Measurements from ENCODE around the gene GPNMB.
"Not testable (repeated sequence)": the region's sequence is repeated elsewhere in the genome, so short reads cannot be mapped to it uniquely, and the experiment has no call there.

Gene GPNMB

DNA sequence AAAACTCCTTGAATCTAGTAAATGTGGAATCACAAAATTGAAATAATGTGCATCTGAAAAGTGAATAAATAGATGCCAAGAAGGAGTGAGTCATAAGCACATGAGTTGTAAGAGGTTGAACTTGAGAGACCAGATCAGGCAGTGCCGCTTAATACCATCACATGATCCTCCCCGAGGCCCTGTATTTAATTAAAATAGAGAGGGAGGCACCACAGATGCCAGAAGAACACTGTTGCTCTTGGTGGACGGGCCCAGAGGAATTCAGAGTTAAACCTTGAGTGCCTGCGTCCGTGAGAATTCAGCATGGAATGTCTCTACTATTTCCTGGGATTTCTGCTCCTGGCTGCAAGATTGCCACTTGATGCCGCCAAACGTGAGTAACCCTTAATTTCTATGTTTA lies at the start of gene GPNMB:
TSS of gene GPNMB (plus strand) at position 221 of the 400 bp plus-strand sequence. CDS start at position 304, 83 bp downstream.
- DNase-seq, result no peak

DNA sequence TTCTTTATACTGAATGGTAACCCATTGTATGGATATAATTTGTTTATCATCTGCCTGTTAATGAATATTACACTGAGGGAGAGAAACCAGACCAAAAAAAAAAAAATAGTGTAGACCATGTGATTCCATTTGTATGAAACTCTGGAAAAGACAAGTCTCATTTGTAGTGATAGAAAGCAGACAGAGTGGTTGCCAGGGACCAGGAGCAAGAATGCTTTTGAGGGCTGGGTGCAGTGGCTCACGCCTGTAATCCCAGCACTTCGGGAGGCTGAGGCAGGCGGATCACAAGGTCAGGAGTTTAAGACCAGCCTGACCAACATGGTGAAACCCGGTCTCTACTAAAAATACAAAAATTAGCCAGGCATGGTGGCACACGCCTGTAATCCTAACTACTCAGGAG lies 48.8 kb upstream of the GPNMB start:
- not testable (repeated sequence) for DNase-seq

DNA sequence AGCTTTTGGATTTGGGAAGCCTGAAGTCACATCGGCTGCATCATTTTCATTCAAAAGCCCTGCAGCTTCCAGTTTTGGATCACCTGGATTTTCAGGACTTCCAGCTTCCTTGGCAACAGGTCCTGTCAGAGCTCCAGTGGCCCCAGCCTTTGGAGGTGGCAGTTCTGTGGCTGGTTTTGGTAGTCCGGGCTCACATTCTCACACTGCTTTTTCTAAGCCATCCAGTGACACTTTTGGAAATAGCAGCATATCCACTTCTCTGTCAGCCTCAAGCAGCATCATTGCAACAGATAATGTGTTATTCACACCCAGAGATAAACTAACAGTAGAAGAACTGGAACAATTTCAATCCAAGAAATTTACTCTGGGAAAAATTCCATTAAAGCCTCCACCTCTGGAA lies 46.2 kb upstream of the GPNMB start:
- DNase-seq, result no peak

DNA sequence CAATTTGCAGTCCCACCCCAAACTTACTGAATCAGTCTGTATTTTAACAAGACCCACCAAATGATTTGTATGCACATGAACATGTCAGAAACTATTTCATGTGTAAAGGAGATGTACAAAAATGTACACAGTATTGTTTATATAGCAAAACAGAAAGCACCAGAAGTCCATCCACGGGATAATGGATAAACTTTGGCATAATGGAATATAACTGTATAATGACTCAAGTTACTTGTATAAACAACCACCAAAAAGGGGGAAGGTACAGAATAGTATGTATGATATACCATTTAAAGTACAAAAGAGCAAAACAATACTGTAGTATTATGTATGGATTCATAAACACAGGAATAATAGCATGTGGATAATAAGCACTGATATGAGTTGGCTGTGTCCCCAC lies 42.3 kb upstream of the GPNMB start:
- no peak for DNase-seq

DNA sequence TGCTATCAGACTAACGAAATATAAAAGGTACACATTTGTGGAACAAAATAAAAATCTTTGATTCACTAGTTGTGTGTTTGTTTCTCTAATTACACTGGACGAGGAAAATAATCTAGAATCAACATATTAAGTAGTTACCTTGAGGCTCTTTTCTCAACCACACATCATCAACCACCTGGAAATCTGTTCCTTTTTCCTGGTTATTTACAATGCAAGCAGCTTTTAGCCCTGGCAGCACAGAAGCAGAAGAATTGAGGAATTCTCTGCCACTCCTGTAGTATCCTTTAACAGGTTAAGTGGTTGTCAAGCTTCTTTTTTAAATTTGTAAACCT lies 41.0 kb upstream of the GPNMB start:
- DNase-seq, result no peak

DNA sequence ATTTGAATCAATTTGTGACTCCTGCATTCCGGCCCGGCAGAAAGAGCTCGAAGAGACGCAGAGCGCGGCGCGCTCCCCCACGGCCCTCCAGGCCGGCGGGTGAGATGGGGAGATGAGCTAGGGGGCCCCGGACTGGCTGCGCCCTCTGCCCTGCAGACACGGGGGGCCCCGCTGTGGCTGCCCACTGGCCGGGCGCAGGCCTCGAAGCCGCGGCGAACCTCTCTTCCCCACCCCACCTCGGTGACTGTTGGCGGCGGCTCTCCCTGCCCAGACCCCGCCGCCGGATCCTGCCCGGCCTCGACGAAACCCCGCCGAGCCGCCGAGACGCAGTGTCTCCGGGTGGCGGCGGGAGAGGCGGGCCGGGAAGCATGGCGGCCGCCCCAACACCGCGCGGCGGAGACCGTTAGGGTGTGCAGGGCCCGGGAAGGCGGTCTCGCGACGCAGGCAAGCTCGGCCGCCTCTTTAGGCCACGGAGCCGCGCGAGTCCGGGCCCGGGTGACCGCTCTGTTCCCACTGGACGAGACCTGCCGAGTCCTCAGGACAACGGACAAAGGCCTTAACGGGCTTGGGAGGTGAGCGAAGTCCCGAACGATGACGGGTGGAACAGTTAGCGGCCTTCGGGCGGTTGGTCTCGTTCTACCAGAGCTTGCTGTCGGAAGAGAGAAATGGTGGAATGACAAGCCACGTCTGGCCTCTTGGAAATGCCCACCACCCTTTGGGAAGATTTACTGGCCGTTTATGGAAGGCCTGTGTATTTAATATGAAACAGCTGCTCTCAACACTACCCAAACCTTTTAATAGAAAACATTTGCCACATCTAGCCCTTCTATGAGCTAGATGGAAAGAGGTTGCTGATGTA lies 40.4 kb upstream of the GPNMB start:
- DNase-seq, result no peak

DNA sequence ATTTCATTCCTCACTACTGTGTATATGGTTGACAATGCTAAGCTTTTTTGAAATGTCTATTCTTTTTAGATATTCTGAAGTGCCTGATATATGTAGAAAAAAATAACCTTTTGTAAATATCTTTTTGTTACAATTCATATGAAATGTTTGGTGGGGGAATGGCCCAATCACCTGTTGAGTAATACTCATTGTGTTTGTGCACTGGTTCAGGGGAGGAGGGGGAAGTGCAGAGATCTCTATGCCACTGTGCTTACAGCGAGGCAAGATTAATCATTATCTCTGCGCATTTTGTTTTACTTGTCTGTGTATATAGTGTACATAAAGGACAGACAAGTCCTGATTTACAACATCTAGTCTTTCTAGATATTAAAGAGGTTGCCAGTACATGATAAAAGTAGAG lies 39.6 kb upstream of the GPNMB start:
- DNase-seq, result no peak

DNA sequence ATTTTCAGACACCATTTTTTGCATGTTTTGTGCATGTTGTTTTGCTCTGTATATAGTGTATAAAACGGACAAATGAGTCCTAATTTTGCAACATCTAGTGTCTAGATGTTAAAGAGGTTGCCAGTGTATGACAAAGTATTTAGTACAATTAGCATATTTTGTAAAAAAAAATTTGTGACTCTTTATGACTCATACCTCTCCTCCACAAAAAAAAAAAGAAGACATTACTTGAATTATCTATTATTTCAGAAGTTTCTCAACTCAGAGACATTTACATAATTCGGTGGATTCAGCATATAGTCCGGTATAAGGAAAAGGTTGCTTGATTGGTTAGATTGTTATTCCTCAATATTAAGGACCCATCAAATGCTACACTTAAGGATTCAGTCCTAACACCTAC lies 38.7 kb upstream of the GPNMB start:
- no peak for DNase-seq

DNA sequence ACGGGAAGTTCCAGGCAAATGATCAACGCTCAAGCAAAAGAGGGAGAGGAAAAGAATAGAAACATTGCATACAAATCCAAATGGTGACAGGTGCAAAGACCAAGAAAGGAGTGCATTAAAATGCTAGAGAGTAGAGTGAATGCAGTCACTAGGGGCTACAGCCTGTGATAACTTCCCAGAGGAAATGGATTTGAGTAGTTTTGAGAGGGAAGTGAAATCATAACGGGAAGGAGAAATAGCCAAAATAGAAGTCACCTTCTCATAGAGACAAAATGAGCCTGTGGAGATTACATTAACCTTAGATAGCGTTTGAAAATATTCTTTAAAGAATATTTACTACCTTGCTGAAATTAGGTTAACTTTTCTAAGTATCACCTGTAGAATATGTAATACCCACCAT lies 38.3 kb upstream of the GPNMB start:
- no peak for DNase-seq

DNA sequence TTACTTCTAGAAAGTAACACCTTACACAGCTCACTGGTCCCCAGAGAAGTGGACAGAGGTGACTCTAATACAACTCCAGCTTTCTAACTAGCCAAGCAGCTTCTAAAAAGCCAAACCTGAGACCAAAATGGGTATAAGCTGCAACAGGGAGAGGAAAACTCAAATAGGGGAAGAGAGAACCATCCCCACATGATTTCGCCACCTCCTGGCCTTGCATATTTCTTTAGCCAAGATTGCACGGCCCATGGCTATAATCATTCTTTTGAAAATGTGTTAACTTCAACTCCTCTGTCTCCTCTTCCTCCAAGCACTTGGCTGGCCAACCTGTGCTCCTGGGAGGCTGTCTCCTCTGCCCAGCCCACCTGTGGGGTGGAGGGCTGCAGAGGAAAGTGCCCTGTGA lies 36.1 kb upstream of the GPNMB start:
- no peak for DNase-seq

DNA sequence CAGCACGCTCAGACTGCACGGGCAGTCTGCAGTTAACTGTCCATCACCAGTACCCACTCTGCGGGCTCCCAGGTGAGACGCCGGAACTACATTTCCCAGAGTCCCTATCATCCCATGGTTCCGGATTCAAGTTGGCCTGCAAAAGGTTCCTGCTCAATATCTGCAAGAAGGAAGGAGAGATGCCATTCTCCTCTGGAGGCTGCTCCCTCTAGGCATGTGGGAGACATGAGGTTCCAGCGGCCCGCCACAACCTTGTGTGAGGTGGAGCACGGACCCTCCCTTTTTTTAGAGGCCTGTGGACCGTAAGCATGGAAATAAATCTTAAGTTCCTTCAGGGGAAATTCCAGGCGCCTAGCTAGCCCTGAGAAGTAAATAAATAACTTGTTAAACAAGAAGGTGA lies 35.0 kb upstream of the GPNMB start:
- DNase-seq, result no peak

DNA sequence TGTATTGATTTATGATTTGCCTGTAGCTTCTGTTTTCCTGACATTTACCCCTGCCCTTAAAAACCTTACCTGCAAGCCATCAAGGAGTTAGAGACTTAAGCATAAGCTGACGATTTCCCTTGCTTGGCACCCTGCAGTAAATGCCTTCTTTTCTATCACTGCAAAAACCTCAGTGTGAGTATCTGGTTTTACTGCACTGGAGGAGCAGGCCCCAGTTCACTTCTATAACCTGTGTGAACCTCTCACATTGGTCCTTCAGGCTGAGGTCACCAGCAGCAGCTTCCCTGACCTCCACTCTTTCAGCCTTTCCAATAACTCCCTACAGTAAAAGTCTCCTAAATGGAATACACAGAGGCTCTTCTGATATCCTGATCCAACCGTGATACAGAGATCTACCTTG lies 34.2 kb upstream of the GPNMB start:
- no peak for DNase-seq

DNA sequence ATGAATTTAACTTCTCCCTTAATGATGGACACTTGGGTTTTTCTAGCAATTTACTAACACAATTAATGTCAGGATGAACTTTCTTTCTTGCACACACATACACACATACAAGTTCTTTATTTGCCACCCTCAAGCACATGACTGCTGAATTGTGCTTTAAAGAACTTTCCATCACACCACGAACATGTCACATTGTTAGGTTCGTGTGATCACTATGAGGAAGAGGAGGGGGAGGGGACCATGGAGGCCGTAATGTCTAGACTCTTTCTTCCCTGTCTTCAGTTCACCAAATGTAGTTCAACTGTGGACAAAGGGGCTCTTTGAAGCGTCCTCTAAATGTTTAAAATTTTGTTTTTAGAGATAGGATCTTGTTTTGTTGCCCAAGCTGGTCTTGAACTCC lies 33.7 kb upstream of the GPNMB start:
- no peak for DNase-seq

DNA sequence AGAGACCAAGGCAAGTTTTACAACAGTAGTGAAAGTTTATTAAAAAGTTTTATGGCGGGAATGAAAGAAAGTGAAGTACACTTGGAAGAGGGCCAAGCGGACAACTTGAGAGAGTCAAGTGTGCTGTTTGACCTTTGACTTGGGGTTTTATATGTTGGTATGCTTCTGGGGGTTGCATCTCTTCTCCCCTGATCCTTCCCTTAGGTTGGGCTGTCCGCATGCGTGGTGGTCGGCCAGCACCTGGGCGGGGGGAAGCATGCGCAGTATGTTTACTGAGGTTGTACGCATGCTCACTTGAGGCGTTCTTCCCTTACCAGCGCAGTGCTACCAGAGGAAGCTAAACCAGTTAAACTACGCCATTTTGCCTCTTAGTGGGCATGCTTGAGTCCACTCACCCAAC lies 32.8 kb upstream of the GPNMB start:
- no peak for DNase-seq

DNA sequence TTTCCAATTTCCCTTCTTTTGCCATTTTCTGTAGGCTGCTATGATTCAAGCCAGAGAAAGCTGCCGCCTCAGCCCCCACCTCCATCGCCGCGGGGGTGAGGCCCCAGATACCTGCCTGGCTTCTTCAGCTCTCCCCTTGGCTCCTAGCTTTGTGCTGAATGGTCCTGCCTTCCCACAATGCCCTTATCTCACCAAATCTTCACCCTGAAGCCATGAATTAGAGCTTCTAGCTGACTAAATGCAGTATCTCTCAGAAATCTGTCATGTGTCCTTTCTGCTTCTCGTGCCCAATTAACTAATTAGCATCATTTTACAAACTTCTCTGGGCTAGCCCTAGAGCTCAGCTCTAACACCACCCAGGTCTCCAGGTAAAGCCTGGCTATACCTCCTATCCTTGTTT lies 32.2 kb upstream of the GPNMB start:
- no peak for DNase-seq

DNA sequence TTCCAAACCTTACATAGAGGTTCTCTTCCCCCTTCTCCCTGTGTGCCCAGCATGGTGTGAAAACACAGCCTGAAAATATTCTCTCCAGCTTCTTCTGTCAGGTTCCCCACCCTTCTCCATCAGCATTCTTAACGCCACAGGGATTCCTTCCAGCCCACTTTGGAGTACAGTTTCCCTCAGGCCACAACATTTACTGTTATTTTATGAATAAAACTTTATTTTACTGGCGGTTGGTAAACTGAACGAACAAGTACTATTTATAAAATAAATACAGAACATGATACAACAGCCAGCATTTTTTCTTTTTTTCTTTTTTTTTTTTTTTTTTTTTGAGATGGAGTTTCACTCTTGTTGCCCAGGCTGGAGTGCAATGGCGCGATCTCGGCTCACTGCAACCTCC lies 31.6 kb upstream of the GPNMB start:
- no peak for DNase-seq

DNA sequence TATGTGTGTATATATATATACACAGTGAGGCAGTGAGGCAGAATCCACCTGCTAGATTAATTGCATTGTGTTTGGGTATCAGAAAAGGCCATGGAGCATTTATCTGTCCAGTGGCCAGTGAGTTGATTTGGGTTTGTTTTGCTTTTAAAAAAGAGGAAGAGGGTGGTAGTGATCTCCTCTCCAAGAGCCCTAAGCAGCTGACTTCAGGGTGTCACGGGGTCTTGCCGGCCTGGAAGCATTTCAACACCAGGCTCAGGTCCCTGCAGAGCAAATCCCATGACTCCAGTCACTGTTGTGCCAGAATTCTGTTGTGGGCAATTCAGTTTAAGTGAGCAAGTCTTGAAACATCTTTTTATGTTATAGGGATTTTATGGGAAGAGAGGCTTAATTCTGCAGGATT lies 30.6 kb upstream of the GPNMB start:
- DNase-seq, result no peak

DNA sequence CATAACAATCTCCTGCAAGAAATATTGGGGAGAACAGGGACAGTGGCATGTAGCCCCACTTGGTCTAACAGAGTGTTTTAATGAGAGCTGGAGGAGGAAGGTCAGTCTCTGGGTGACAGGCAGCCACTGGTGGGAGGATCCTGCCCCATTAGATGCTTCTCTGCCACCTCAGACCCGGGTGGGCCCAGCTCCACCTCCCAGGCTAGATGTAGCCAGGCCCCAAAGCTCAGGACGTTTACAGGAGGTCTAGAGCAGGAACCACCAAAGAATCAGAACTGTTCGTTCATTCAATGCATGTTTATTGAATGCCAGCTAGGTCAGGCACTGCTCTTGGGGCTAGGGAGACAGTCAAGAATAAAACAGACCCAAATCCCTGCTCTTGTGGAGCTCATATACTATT lies 28.4 kb upstream of the GPNMB start:
- no peak for DNase-seq

DNA sequence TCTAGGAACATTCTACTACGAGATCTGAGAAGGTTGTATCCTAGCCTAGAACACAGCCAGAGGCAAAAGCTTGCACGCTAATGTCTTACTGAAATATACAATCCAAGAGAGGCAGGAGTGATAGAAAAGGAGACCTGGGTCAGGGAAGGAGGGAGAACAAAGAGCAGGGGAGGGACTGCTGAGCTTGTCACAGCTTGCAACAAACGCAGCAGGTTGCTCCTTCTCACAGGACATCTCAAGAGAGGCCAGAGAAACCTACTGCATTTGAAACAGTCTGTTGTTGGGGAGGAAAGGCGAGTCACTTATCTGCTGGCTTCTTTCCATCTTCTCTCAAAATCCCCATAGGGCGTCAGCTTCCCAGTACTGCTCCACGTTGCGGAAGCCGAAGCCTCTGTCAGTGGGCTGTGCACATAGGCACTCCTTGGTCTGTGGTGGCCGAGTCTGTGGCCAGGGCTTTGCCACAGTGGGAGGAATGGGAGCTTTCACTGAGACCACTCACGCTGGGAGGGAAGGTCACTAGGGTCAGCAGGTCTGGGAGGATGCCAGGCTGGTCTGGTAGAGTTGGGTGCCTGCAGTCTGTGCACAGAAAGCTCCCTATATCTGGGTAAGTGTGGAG lies 25.8 kb upstream of the GPNMB start:
- no peak for DNase-seq

DNA sequence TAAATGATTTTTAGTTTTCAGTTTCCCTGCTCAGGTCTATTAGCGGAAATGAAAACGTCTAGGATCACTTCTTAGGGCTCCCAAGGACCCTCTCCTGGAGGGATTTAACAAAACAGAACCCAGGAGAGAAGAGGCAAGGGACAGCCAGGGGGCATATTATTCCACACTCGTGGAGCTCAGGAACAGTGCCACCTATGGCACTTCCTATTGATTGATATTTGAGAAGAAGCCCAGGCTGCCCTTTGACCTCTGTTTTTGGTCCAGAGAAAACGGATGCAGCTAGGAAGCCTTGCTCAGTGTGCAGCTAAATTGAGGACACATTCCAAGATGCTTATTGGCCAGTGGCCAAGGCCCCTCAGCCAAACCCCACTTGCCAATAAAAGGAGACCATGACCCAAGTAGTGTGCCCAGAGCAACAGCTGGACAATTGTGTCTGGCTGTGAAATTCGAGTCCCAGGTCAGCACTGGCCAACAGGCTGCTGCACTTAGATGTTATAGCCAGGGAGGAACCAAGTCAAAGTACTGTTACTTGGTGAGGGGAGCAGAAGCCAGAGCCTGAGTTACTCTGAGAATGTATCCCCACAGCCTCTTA lies 24.0 kb upstream of the GPNMB start:
- DNase-seq, result no peak

DNA sequence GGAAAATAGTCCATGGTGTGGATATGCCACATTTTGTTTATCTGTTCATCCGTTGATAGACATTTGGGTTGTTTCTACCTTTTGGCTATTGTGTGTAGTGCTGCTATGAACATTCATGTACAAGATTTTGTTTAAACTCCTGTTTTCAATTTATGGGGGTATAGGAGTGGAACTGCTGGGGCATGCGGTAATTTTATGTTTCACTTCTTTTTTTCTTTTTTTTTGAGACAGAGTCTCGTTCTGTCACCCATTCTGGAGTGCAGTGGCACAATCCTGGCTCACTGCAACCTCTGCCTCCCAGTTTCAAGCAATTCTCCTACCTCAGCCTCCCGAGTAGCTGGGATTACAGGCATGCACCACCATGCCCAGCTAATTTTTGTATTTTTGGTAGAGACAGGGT lies 22.2 kb upstream of the GPNMB start:
- not testable (repeated sequence) for DNase-seq

DNA sequence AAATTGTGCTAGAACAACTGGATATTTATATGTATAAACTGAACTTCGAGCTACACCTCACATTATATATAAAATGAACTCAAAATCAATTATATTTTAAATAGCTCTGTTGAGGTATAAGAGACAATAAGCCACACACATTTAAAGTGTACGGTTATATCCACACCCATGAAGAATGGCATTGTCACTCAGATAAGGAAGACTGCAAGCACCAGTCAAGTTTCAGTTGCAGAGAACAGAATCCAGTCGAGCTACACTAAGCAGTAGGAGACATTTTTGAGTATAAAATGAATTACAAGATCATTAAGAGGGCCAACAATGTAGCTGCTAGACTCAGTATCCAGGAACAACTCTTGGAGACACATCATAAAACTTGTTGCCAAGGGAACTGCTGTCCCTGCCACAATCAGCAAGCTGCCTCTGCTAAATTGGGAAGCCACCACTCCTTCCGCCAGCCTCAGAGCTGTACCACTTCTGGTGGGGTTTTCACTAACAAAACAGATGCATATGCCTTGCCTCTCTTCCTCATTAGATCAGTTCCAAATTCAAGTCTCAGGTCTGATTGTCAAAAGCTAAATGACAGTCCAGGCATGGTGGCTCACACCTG lies 19.6 kb upstream of the GPNMB start:
- no peak for DNase-seq

DNA sequence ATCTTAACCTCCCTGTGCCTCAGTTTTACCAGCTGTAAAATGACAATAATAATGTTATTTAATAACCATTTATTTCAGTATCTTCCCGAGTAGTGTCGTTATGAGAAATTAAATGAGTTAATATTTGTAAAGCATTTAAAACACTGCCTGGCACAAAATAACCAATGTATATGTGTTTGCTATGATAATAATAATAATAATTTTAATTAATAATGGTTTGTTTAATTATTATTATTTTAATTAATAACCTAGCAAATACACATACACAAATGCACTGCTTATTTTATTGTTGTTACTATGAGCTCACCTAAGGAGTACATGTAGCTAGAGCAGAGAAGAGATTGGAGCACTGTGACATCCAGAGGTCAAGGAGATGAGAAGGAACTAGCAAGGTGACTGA lies 18.2 kb upstream of the GPNMB start:
- no peak for DNase-seq

DNA sequence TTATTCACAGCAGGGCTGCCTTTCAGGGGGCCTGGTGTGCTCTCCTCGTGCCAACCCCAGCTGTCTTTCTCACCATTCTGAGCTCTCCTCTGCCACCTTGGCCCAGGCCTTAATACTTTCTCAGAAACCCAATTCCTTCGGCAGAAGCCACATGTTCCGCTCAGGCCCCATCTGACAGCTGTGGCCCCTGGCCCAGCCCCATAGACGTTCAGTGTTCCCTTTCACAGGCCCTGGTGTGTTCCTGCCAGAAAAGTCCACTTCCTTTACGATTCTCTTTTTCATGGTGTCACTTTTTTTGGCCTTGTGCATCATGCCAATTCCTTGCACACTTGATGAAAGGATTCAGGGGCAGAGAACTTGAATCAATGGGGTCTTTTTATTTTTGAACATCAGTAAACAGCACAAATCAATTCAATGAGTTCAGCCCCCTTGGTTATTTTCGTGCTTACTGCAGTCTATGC lies 15.9 kb upstream of the GPNMB start:
- DNase-seq, result no peak

All from SIG-M5 (cell line).